GM10847 (cell line): ENCODE results near the gene SEMA5A.

ENCODE experiments used
- POLR2A ChIP-seq: IDR thresholded peaks from 2 replicates; pipeline ENCODE4 v1.6.1; 2011; ENCODE audit not compliant: insufficient read length; ENCODE audit errors: extremely low read depth

Gene SEMA5A

GRCh38 chr5:9534881-9535517, 10.9 kb downstream of the SEMA5A start:
- TF ChIP-seq POLR2A, result no peak

- TF ChIP-seq POLR2A, result no peak
These were observed 12.1 kb downstream of the SEMA5A start for GRCh38 chr5:9533562-9534364.

GRCh38 chr5:9533096-9533495, 12.8 kb downstream of the SEMA5A start:
- TF ChIP-seq POLR2A, result no peak

DNA sequence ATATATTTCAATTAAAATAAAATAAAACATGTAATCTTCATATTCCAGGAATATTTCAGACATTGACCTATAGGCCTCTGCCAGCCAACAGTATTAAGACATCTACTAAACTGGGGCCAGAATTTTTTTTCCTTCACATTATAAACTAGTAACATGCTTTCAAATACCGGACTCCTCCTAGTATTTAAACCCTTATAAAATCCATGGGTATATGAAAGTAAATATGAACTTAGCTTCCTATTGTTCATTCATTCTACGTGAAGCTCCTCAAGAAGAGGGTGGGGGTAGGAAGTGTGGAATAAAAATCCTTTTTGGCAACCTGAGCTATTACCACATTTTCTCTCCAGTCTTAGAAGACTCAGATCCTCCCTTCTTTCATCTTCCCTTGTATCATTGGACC, 16.4 kb downstream of the SEMA5A start:
- TF ChIP-seq POLR2A, result no peak

DNA sequence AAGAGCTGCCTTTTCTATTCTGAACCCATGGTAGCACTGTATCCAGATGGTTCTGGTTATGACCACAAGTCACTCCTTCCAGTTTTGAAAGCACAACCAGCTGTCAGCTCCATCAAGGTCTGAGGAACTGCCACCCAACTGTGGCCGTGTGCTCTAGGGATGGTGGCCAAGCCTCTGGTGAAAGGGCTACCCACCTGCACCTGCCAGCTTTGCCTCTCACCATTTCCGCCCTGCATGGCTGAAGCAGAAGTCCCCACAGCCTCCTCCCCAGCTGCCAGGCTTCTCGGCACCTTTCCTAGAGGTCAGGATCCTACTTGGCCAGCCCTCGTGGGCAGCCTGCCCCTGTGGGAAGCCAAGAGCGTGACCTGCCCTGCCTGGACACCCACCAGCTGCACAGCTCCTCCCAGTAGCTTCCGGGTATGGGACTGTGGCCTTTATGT, 16.8 kb downstream of the SEMA5A start:
- TF ChIP-seq POLR2A, result no peak

DNA sequence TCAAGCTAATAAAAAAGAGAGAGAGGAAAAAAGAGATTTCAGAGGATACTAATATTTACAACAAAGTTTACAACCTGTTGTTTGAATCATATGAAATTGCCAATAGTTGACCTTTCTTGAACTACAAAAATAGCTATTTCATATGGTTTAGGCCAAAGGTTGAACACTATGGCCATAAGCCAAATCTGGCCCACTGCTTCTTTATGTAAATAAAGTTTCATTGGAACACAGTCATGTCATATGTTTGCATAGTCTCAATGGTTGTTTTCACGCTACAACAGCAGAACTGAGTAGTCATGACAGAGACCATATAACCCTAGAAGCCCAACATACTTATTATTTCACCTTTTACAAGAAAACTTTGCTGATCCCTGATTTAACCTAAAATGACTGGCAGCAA, 20.9 kb downstream of the SEMA5A start:
- TF ChIP-seq POLR2A, result no peak

GRCh38 chr5:9523090-9523823, 22.6 kb downstream of the SEMA5A start:
- TF ChIP-seq POLR2A, result no peak

GRCh38 chr5:9519537-9519936, 26.3 kb downstream of the SEMA5A start:
- no peak for TF ChIP-seq POLR2A

DNA sequence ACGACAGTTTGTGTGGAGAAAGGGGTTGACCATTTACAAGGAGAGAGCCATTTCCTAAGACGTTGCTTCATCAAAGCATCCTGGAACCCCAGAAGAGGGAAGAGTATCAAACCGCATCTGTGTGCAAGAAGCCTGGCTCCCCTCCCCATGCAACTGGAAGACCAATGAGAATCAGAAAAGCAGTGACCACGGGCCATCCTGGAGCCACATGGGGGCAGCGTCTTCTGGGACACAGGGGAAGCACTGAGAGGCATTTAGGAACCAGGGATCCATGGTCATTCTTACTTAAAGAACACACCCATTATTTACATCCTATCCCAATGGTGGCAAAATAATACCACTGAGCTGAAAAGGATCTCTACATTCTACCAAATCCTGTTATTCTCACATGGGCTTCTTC, 29.3 kb downstream of the SEMA5A start:
- no peak for TF ChIP-seq POLR2A

DNA sequence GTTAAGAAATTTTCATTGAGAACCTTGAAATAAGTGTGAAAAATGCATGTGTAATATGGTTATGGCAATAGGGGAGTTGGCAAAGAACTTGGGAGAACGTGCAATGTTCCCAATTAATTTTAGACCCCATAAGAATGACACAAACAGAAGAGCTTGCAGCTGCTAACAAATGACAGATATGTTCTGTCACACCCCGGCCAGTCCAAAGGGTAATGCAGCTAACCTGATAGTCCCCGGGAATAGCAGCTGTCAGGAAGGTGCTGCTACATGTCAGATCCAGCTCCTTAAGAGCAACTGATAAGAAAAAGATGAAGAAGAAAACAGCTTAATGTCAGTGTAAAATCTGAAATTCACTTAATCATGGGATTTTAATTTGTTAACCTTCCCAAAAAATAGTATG, 30.4 kb downstream of the SEMA5A start:
- no peak for TF ChIP-seq POLR2A

- TF ChIP-seq POLR2A, result no peak
These were observed 30.9 kb downstream of the SEMA5A start for GRCh38 chr5:9514968-9515367.

- TF ChIP-seq POLR2A, result no peak
These were observed 32.0 kb downstream of the SEMA5A start for GRCh38 chr5:9513827-9514226.

- TF ChIP-seq POLR2A, result no peak
These were observed 33.4 kb downstream of the SEMA5A start for GRCh38 chr5:9512457-9512856.

DNA sequence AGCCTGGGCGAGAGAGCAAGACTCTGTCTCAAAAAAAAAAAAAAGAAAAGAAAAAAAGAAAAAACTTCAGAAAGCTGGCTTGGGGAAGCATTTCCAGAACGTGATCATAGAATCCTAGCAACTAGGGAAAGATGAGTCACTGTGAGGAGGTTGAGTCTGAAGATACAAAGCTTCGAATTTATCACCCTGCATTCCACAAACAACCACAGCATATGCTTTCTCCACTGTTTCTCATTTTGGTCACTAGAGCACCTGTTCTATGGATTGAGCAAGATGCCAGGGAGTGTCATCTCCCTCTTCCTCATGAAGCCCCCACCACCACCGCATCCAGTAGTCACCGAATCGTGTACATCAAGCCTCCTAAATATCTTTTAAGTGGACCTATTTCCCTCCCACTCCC, 37.9 kb downstream of the SEMA5A start:
- no peak for TF ChIP-seq POLR2A

DNA sequence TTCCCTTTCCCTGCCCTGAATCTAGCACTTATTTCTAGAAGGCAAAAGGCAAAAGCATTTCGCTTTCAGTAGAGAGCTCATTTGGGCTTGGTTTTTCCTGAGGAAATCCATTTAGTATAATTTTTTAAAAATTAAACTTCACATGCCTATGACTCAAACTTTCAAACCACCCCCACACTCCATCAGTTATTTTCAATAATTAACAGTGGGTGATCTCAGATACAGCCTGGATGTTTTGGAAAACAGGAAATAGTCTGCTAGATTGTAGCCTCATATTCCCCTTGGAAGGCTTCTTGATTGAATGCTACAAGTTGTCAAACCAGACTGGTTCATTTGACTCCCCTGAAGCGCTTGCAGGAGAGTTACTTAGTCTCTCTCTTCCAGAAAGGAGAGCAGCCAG, 40.6 kb downstream of the SEMA5A start:
- no peak for TF ChIP-seq POLR2A

DNA sequence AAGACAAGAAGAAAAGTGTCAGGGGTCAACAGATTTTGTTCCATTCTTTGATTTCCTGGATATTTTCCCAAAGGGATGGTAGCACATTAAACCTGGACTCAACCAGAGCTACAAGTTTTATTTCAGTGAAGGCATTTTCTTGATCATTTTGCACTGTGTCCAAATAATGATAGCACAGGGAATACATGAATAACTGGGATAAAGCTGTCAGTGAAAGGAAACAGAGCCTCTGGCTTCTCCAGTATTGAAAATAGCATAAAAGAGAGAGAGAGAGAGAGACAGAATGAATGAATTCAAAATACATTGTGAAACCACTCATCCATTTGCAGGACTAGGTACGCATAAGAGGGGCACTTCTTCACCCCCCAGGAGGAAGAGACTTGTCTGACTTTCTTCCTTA, 43.0 kb downstream of the SEMA5A start:
- TF ChIP-seq POLR2A, result no peak

GRCh38 chr5:9502050-9502834, 43.6 kb downstream of the SEMA5A start:
- no peak for TF ChIP-seq POLR2A
